Rectal smooth muscle tissue (tissue), 1 donor: Measurements from ENCODE around the gene WDR49.

Source experiments
- H3K27ac ChIP-seq: one replicate; pipeline ENCODE4 v1.7.0; 2013; ENCODE audit warnings: low read depth, low read length, inconsistent platforms
- H3K27me3 ChIP-seq: one replicate; pipeline ENCODE4 v1.7.0; 2013; ENCODE audit warnings: low read length; ENCODE audit not compliant: control insufficient read depth, insufficient read depth
- H3K36me3 ChIP-seq: one replicate; pipeline ENCODE4 v1.7.0; 2013; ENCODE audit warnings: low read length; ENCODE audit not compliant: control insufficient read depth, insufficient read depth
- H3K4me1 ChIP-seq: one replicate; pipeline ENCODE4 v1.7.0; 2013; ENCODE audit warnings: low read length; ENCODE audit not compliant: control insufficient read depth, insufficient read depth
- H3K4me3 ChIP-seq: one replicate; pipeline ENCODE4 v1.7.0; 2013; ENCODE audit warnings: low read length
- H3K9ac ChIP-seq: one replicate; pipeline ENCODE4 v1.7.0; 2013; ENCODE audit warnings: low read length

Gene WDR49

GRCh38 chr3:167609156-167609555 lies 44.6 kb downstream of the WDR49 start:
- no peak overlapping the region for H3K4me3 ChIP-seq
- no peaks in the 10 kb centered on the region for H3K27me3 ChIP-seq
- no peaks in the 10 kb centered on the region for H3K4me1 ChIP-seq
- no peaks in the 10 kb centered on the region for H3K36me3 ChIP-seq
- no peak overlapping the region for H3K9ac ChIP-seq
- no peak overlapping the region for H3K27ac ChIP-seq

- H3K4me1 ChIP-seq = no peaks in the 10 kb centered on the region
- no peak overlapping the region for H3K4me3 ChIP-seq
- H3K9ac ChIP-seq = no peak overlapping the region
- H3K27me3 ChIP-seq = no peaks in the 10 kb centered on the region
- H3K27ac ChIP-seq = no peak overlapping the region
- H3K36me3 ChIP-seq = no peaks in the 10 kb centered on the region
These were observed 46.9 kb downstream of the WDR49 start for GRCh38 chr3:167606836-167607235.

GRCh38 chr3:167605871-167606270 lies 47.9 kb downstream of the WDR49 start:
- H3K9ac ChIP-seq = no peak overlapping the region
- no peaks in the 10 kb centered on the region for H3K36me3 ChIP-seq
- no peak overlapping the region for H3K4me3 ChIP-seq
- H3K4me1 ChIP-seq = no peaks in the 10 kb centered on the region
- H3K27me3 ChIP-seq = no peaks in the 10 kb centered on the region
- no peak overlapping the region for H3K27ac ChIP-seq

GRCh38 chr3:167602041-167602440 lies 51.7 kb downstream of the WDR49 start:
- H3K9ac ChIP-seq = no peak overlapping the region
- no peaks in the 10 kb centered on the region for H3K4me1 ChIP-seq
- no peak overlapping the region for H3K4me3 ChIP-seq
- no peak overlapping the region for H3K27ac ChIP-seq
- H3K27me3 ChIP-seq = no peaks in the 10 kb centered on the region
- no peaks in the 10 kb centered on the region for H3K36me3 ChIP-seq

- Histone ChIP-seq H3K4me3 (no peak overlapping the region), H3K9ac (no peak overlapping the region), H3K27ac (no peak overlapping the region), H3K36me3 (no peaks in the 10 kb centered on the region), H3K4me1 (no peaks in the 10 kb centered on the region), H3K27me3 (no peaks in the 10 kb centered on the region)
These were observed 66.1 kb downstream of the WDR49 start for GRCh38 chr3:167587651-167588050.

GRCh38 chr3:167575000-167575600 lies 78.6 kb downstream of the WDR49 start:
- Histone ChIP-seq H3K9ac (no peak overlapping the region), H3K4me1 (no peaks in the 10 kb centered on the region), H3K4me3 (no peak overlapping the region), H3K36me3 (no peaks in the 10 kb centered on the region), H3K27me3 (no peaks in the 10 kb centered on the region), H3K27ac (no peak overlapping the region)

- no peak overlapping the region for H3K9ac ChIP-seq
- H3K4me1 ChIP-seq = no peaks in the 10 kb centered on the region
- no peak overlapping the region for H3K27ac ChIP-seq
- H3K27me3 ChIP-seq = no peaks in the 10 kb centered on the region
- H3K36me3 ChIP-seq = no peaks in the 10 kb centered on the region
- H3K4me3 ChIP-seq = no peak overlapping the region
These were observed 80.8 kb downstream of the WDR49 start for GRCh38 chr3:167572991-167573390.

- H3K9ac ChIP-seq = no peak overlapping the region
- no peaks in the 10 kb centered on the region for H3K36me3 ChIP-seq
- H3K4me1 ChIP-seq = no peaks in the 10 kb centered on the region
- H3K27ac ChIP-seq = no peak overlapping the region
- H3K4me3 ChIP-seq = no peak overlapping the region
- no peaks in the 10 kb centered on the region for H3K27me3 ChIP-seq
These were observed 85.1 kb downstream of the WDR49 start for GRCh38 chr3:167568634-167569033.

GRCh38 chr3:167565489-167565888 lies 88.3 kb downstream of the WDR49 start:
- Histone ChIP-seq H3K27me3 (no peaks in the 10 kb centered on the region), H3K27ac (no peak overlapping the region), H3K4me3 (no peak overlapping the region), H3K36me3 (no peaks in the 10 kb centered on the region), H3K9ac (no peak overlapping the region), H3K4me1 (no peaks in the 10 kb centered on the region)

- no peak overlapping the region for H3K4me3 ChIP-seq
- no peaks in the 10 kb centered on the region for H3K36me3 ChIP-seq
- H3K9ac ChIP-seq = no peak overlapping the region
- H3K27me3 ChIP-seq = no peaks in the 10 kb centered on the region
- no peak overlapping the region for H3K27ac ChIP-seq
- no peaks in the 10 kb centered on the region for H3K4me1 ChIP-seq
These were observed 89.1 kb downstream of the WDR49 start for GRCh38 chr3:167564612-167565011.

- H3K4me3 ChIP-seq = no peak overlapping the region
- H3K9ac ChIP-seq = no peak overlapping the region
- H3K27ac ChIP-seq = no peak overlapping the region
- no peaks in the 10 kb centered on the region for H3K27me3 ChIP-seq
- no peaks in the 10 kb centered on the region for H3K36me3 ChIP-seq
- no peaks in the 10 kb centered on the region for H3K4me1 ChIP-seq
These were observed 93.8 kb downstream of the WDR49 start for GRCh38 chr3:167559924-167560323.

GRCh38 chr3:167554898-167555297 lies 98.8 kb downstream of the WDR49 start:
- H3K27ac ChIP-seq = no peak overlapping the region
- H3K9ac ChIP-seq = no peak overlapping the region
- no peaks in the 10 kb centered on the region for H3K4me1 ChIP-seq
- H3K4me3 ChIP-seq = no peak overlapping the region
- H3K36me3 ChIP-seq = no peaks in the 10 kb centered on the region
- no peaks in the 10 kb centered on the region for H3K27me3 ChIP-seq

- no peak overlapping the region for H3K4me3 ChIP-seq
These were observed 115.7 kb downstream of the WDR49 start for GRCh38 chr3:167538081-167538480.

More at GRCh38 chr3:167538081-167538480, 115.7 kb downstream of the WDR49 start:
- Histone ChIP-seq H3K36me3 (no peaks in the 10 kb centered on the region), H3K9ac (no peak overlapping the region), H3K27ac (no peak overlapping the region), H3K27me3 (no peaks in the 10 kb centered on the region), H3K4me1 (no peaks in the 10 kb centered on the region)
